NCI-H187 (cell line): ENCODE measurements around the gene RIT1.

ENCODE experiments used
- DNase-seq, 2 experiments: peaks; one replicate each; lab custom pipeline; 2025; lab: John Stamatoyannopoulos, UW

The RIT1 gene, protein sequence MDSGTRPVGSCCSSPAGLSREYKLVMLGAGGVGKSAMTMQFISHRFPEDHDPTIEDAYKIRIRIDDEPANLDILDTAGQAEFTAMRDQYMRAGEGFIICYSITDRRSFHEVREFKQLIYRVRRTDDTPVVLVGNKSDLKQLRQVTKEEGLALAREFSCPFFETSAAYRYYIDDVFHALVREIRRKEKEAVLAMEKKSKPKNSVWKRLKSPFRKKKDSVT

DNA sequence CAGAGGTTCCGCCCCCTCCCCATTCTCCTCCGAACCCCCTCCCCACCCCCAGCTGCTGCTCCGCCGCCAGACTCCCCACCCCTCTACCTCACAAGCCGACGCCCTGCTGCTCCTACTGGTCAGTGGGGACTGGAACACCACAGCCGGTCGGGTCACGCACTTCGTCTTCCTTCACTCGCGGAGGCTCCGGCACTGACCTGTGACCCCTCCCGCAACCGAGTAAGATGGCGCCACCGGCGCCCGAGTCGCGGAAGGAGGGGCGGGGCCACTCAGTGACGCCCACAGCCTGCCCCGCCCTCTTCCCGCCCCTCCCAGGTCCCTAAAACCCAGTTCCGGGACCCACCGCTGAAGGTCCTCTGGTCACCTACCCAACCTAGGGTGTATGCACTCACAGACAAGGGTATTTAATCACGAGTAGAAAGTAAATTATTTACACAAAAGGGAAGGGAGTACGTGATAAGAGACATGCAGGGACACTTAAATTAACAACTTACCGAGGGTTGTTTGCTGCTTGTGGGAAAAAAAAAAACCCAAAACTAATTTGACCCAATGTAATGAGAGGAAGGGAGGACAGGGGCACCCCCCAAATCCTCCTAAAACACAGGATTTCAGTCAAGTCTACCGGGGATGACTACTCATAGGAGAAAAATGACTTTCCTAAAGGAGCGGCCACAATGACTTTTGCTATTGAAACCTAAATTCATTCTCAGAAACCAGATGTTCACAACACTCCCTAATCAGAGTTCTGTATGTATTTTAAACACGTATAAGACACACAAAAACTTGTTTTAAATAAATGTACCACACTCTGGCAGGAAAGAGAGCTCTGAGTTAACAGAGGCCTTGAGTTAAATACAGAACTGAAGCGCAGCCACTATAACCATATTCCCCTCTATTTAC, at the start of gene RIT1:
Gene RIT1 (minus strand): TSS at position 194 of the 900 bp plus-strand sequence. CDS start 588 bp downstream, outside the sequence.
- DNase-seq, result peak; percentile 78 to 79

DNA sequence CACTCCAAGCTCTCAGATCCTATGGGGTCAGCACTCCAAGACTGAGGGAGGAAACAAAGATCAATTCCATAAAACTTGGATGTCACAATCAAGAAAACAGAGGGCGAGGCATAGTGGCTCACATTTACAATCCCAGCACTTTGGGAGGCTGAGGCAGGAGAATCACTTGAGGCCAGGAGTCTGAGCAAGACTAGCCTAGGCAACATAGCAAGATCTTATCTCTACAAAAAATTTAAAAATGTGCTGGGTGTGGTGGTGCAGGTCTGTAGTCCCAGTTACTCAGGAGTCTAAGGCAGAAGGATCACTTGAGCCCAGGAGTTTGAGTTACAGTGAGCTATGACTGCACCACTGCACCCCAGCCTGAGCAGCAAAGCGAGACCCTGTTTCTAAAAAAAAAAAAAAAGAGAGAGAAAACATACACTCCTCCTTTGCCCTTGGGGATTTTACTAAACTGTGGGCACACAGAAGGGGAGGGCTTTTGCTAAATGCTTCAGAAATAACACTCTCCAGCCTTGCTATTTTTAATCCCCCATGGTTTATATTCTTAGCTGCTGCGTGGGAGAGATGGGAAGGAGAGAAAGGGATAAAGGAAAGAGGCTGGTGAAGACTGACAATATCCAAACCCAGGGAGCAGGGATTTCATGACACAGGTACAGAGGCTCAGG, 49.1 kb upstream of the RIT1 start:
- no peak for DNase-seq

DNA sequence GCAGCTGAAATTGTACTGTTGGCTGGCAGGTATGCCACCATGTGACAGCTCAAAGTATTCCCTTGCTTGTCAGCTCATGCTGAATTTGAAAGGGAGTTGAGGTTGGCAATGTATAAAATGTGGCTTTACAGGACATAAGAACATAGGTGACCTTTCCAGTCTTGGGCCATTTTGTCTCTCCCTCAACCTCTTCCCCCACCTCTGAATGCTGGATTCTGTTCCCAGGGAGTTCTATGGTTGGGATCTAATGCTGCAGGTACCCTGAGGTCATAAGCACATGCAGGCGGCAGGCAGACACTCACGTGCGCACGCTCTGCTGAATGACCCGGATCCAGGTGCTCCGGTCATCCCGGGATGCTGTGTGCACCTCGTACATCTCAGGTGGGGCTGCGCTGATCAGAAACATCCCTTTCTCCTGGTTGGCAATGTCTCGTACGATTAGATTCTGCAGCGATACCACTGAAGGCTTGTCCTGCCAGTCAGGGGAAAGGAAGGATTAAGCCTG, 46.3 kb upstream of the RIT1 start:
- no peak for DNase-seq

DNA sequence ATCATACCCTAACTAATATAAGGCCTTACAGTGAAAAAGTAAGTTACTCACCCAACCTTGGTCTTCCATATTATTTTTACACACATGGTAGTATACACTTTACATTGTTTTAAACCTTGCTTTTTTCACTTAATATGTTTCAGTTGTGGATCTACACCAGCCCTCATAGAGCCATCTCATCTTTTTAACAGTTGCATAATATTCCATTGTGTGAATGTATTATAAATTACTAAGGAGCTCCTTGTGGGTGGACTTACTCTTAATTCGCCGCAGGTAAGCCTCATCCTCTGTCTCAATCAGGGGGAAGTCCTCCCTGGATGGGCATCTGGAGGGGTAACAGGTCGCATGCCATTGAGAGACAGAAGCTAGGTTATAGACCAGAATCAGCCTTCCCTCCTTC, 43.5 kb upstream of the RIT1 start:
- no peak for DNase-seq

DNA sequence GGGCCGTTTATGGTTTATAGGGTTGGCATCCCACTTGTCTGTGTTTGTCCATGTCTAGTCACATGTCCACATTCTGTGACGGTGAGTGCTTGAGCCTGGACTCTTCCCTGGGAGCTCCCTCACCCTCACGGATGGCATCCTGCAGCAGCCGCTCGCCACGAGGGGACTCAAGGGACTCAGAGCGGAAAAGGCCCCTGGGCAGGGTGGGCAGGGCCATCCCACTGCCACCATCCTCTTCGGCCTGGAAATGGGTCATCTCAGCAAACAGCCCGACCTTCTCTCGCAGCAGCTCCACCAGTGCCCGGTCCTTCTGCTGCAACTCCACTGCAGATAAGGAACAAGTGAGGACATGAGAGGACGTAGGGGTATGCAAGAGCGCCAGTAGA, 41.3 kb upstream of the RIT1 start:
- DNase-seq, result peak in 1 of 2 experiments; percentile 44

DNA sequence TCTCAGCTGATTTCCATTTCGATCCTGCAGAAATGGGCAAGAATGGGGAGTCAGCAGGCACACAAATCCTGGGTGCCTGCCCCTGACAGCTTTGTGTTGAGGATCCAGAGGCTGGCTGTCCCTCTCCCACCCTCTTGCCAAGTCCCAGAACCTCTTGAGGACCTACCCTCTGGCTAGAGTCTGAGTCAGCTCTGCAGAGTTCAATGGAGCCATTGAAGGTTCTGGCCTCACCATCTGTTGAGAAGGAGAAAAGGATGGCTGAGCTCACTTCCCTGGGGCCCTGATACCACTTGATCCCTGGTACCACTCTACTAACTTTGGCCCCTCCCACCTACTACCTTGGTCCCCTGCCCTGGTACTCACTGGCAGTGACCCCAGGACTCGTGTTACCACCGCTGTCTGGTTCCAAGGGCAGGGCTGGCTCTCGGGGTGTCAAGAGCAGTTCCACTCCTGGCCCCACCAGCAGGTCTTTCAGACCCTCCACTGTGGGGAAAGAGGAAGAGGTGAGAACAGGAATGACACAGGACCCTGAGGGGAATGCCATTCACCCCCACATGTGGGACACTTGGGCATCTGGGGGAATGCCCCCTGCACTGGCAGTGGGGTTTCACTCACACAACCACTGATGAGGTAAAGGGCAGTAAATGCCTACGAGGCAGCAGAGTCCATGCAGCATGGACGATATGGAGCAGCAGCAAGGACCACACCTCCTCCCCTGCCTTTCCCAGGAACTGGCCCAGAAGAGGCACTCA, 40.8 kb upstream of the RIT1 start:
- DNase-seq, result no peak

DNA sequence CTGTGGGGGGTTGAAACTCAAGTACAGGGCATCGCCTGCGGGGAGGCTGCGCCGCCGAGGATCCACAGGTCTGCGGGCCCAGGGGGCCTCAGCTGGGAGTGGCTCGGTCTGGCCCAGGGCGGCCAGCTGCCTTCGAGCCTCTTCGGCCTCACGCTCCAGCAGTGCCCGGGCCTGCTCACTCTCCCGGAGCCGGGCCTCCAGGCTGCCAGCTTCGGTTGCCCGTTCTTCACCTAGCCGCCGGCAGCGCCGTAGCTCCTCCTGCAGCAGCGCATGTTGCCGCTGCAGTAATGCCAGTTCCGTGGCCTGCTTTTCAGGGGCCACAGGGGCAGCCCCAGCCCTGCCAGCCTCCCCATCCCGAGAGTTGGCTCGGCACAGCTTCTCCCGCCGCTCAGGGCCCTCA, 39.7 kb upstream of the RIT1 start:
- DNase-seq, result no peak

DNA sequence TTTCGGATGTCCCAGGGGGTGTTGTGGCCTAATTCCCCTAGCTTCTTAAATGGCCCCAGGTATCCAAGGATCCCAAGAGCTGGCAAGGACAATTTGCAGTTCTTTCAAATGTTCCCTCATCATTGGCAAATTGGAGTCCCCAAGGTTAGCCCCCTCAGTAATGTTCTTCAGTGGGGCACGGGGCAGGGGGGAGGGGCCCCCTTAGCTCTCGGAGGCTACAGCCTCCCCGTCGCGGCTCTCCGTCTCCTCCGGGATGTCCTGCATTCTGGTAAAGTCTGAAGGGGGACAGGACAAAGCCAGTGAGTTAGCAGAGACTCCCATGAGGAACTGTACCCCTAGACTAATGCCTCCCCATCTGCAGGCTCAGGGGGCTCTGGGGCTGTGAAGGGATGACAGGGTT, 36.6 kb upstream of the RIT1 start:
- DNase-seq, result no peak

DNA sequence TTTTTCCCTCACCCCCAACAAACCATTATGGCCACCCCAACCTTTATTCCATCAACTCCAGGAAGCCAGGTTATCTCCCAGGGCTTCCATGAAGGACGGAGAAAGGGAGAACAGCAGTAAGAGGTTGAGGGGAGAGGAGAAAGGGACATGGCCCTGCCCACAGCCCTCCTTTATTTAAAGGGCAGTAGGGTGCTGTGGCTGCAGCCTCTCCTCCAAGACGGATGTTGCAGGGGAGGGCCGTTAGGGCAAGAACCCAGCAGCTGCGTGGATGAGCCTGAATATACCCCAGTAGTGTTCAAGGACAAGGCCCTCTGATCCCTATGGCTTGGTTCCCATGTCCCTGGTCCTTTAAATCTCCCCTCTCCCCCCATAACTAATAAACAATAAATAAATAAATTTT, 36.1 kb upstream of the RIT1 start:
- no peak for DNase-seq

DNA sequence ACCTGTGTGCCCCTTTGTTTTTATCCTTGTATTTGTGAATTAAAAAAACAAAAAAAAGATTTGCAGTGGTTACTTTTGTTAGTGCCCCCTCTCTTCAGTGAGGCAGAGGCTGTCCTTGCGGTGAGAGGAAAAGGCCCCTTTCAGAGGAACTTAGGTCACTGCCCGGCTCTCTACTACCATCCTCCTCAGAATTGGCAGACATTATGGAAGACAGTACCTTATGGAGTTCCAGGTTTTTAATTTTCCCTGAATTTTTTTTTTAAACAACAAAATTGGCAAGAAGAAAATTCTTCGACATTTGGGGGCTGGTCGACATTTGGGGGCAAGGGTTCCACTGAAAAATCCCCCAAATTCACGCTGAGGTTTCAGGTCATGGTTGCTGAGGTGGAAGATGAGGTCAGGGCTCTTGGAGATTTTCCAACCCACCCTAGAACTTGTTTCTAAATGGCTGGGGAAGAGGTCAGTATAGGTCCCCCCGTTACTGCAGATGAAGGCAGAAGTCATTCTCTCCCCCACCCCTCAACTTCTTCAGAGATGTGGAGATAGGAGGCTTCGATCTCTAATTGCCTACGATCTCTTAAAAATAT, 35.6 kb upstream of the RIT1 start:
- DNase-seq, result no peak

DNA sequence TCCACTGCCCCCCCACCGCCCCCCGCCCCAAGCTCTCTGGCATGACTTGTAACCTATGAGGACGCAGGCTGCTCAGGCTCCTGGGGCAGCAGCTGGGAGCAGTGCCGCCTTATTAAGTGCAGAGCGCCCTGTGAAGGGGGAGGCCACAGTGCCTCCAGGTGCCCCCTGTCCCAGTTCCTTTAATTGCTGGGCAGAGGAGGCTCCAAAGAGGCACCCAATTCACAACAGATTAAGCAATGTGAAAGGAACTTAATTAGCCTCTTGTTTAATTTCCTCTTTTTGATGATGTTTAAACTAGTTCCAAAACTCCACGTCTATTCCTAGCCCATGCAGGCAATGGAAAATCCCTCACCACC, 33.3 kb upstream of the RIT1 start:
- DNase-seq, result no peak

DNA sequence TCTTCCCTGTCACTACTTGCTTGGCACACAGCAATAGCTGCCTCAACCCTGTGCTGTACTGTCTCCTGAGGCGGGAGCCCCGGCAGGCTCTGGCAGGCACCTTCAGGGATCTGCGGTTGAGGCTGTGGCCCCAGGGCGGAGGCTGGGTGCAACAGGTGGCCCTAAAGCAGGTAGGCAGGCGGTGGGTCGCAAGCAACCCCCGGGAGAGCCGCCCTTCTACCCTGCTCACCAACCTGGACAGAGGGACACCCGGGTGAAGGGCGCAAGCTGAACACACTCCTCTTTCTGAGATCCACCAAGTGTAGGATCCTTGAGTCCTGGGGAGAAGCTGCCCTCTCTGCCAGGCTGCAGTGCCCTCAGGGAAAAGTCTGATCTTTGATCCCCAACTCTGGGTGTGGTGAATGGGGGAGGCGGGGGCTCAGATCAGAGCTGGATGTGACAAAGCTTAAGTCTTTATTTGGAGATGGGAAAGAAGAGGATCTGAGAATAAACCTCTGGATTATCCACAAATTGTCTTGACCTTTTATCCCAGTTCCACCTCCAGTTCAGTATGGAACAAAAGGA, 31.5 kb upstream of the RIT1 start:
- no peak for DNase-seq

DNA sequence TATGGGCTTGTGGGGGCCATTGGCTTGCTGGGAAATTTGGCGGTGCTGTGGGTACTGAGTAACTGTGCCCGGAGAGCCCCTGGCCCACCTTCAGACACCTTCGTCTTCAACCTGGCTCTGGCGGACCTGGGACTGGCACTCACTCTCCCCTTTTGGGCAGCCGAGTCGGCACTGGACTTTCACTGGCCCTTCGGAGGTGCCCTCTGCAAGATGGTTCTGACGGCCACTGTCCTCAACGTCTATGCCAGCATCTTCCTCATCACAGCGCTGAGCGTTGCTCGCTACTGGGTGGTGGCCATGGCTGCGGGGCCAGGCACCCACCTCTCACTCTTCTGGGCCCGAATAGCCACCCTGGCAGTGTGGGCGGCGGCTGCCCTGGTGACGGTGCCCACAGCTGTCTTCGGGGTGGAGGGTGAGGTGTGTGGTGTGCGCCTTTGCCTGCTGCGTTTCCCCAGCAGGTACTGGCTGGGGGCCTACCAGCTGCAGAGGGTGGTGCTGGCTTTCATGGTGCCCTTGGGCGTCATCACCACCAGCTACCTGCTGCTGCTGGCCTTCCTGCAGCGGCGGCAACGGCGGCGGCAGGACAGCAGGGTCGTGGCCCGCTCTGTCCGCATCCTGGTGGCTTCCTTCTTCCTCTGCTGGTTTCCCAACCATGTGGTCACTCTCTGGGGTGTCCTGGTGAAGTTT, 30.8 kb upstream of the RIT1 start:
- no peak for DNase-seq

DNA sequence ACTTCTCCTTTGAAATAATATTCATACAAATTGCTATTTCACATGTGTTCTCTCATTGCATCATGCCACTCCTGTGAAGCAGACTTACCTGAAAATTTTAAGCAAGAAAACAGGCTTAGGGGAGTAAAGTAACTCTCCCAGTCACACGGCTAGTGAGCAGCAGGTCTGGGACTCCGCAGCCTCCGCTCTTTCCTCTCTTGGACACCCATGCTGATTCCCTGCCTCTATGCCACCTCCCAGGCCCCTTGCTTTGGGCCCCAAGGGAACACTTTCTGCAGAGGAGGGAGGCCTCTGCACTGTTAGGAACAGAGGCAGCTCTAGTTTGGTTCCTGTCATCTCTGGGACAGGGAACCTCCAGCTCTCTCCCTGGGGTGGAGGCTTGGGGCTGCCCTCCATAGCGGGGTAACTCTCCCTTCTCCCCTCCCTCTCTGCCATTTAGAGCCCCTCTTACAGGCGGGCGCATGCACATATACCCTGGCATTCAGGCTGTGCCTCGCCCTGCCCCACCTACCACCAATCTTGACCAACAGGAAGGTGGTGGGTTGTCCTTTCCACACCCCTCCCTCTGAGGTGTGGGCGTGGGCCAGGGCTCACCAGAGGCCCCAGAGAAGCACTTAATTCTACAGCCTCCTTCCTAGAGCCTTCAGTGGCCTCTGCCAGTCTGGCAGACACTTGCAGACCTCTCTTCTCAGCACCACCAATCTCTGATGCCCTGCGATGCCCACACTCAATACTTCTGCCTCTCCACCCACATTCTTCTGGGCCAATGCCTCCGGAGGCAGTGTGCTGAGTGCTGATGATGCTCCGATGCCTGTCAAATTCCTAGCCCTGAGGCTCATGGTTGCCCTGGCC, 30.1 kb upstream of the RIT1 start, which contains the start of gene RXFP4:
Gene RXFP4 (plus strand): TSS at position 646 of the 852 bp plus-strand sequence. CDS start 72 bp downstream, at position 718.
- DNase-seq, result no peak

DNA sequence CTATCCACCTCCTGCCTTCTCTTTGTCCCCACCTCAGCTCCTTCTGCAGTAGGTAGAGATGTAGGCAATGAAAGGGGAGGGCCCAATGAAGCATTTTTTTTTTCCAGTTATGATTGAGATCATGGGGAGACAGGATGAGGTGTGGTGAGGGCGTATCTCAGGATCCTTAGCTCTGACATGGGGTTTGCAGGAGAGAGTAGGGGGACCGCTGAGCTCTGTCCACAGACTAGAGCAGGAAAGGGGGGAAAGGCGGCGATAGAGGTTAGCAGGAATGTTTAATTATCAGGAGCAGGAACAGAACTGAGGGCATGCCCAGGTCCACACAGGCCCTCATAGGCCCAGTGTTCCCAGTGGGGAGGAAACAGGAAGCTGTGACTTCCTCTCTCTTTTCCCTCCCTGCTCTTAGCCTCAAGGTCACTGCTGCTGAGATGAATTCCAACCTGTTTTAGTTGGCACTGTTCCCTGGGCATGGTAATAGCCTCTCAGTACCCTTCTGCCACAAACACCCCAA, 29.4 kb upstream of the RIT1 start:
- DNase-seq, result no peak

DNA sequence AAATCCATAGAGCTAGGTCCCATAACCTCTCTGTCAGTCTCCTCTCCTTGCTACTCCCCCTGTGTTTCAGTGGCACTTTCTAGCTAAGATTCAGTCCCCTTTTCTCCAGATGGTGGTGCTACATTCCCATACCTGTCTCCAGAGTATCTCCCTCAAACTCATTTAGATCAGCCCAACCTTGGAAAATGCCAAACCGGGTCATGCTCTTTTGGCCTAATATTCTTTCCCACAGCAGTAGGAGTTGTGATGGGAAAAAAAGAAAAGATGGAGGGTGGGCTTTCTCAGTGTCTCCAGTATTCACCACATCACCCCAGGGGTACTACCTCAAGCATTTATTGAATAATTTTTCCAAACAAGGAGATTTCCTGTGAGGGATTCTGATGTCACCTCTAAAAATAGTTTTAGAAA, 27.1 kb upstream of the RIT1 start:
- no peak for DNase-seq

DNA sequence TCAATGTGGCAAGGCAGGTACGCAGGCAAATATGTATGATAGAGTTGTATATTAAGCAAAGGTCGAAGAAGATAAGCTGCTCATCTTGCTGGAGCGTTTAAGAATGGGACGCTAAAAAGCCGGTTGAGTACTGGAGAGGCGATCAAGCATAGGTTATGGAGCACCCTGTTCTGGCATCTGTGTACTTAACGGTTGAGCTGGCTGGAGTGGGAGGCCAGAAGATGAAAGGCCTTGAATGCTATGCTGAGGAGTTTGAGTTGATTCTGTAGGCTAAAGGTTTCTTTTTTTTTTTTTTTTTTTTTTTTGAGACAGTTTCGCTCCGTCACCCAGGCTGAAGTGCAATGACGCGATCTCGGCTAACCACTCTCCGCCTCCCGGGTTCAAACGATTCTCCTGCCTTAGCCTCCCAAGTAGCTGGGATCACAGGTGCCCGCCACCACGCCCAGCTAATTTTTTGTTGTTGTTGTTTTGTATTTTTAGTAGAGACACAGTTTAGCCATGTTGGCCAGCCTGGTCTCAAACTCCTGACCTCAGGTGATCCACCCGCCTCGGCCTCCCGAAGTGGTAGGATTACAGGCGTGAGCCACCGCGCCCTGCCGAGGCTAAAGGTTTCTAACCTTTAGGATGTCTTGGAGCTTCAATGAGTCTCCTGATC, 23.9 kb upstream of the RIT1 start:
- DNase-seq, result peak; percentile 67 to 87

DNA sequence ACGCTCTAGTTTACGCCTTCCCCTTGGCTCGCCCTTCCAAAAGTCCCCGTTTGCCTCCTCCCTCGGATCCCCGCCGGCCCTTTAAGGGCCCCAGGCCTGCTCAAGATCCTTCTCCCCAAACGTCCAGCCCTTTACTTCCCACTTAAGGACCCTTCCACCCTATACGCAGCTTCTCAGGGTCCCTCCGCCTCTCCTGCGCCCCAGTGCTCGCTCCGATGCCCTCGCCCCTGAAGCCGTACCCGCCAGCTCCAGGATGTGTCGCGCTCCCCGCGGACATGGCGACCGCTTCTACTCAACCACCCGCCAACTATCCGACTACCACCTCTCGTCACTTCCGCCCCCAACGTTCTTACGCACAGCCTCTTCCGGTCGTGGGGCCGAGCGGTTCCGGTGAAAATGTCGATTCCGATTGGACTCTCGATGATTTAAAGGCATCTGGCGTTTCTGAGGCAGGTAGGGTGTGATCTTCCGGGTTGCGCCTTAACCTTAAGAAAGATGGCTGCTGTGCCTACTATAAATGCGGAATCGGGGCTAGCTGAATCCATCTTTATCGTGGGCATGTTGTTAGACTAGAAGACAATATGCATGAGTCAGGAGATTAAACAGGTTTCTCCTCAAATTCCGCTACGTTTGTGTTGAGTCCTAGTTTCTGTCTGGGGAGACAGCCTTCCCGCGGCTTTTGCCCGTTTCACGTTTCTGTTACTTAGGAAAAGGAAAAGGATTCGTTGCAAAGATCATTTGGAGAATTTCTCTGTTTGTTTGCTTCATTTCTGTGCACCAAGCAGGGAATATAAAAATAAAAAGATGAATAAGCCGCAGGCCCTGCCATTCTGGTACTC, 23.2 kb upstream of the RIT1 start, which contains the start of gene KHDC4:
Gene KHDC4 (minus strand): TSS at position 317 of the 839 bp plus-strand sequence. CDS start 40 bp downstream, at position 277.
- DNase-seq, result peak; percentile 99 to 100
